Sigmoid colon (tissue), 4 donors: ENCODE data around the gene TSTD2.

Source experiments
- CTCF ChIP-seq, 4 experiments: fragments of 450-650 bp in 3 of 4; fragments of 200-600 bp in 1 of 4; IDR thresholded peaks; one replicate each; pipeline ENCODE4 v1.5.1; 2016 to 2019; ENCODE audit warnings: antibody characterized with exemption in 4 of 4, mild to moderate bottlenecking in 3 of 4, moderate library complexity in 2 of 4
- EP300 ChIP-seq, 4 donors: sonication (generic); formaldehyde crosslinking; IDR thresholded peaks; one replicate each; pipeline ENCODE4 v1.6.1; 2017; ENCODE audit warnings: antibody characterized with exemption in 4 of 4
- POLR2A ChIP-seq, 2 donors: fragments of 450-650 bp; IDR thresholded peaks; one replicate each; pipeline ENCODE4 v1.6.1; 2016; ENCODE audit warnings: antibody characterized with exemption in 2 of 2, mild to moderate bottlenecking in 2 of 2, moderate library complexity in 2 of 2

GRCh38 chr9:97647996-97648395, 14.8 kb upstream of the TSTD2 start:
- TF ChIP-seq CTCF (IDR thresholded peaks at IDR 0.05) (no peak), POLR2A (IDR thresholded peaks at IDR 0.05) (no peak), EP300 (IDR thresholded peaks at IDR 0.05) (no peak)
